Breast epithelium (tissue), 4 donors: ENCODE data around the gene GRIK3. TPM values are rescaled to one million over a fixed set of nuclear protein-coding genes. Genes with fewer than 3 reads are reported as not detected.

Experiments
- DNase-seq, 2 donors: peaks; one replicate each; pipeline ENCODE4 v3.0.0-alpha.2; 2019; ENCODE audit warnings: low spot score in 2 of 2
- H3K27ac ChIP-seq, 2 donors: fragments of 200-600 bp; sonication (generic) in 1 of 2; one replicate each; pipeline ENCODE4 v1.5.1; 2016 to 2019; ENCODE audit warnings: mild to moderate bottlenecking in 1 of 2
- H3K27me3 ChIP-seq, 2 donors: fragments of 200-600 bp; sonication (generic) in 1 of 2; one replicate each; pipeline versions ENCODE4 v1.5.1 to v1.6.0; 2017 to 2019; ENCODE audit warnings: control low read depth in 1 of 2, mild to moderate bottlenecking in 1 of 2
- H3K36me3 ChIP-seq: fragments of 200-600 bp; one replicate; pipeline ENCODE4 v1.5.1; 2019
- H3K4me1 ChIP-seq, 2 donors: fragments of 200-600 bp; sonication (generic); one replicate each; pipeline ENCODE4 v1.5.1; 2016 to 2019; ENCODE audit warnings: control low read depth in 1 of 2
- H3K4me3 ChIP-seq, 3 donors: fragments of 200-600 bp; sonication (generic); 1 replicate in 2 of 3; 2 replicates in 1 of 3; pipeline ENCODE4 v1.5.1; 2016 to 2019; ENCODE audit warnings: mild to moderate bottlenecking in 3 of 3, moderate library complexity in 2 of 3
- H3K9me3 ChIP-seq, 2 donors: fragments of 200-600 bp; sonication (generic) in 1 of 2; one replicate each; pipeline ENCODE4 v1.5.1; 2016 to 2019; ENCODE audit warnings: control low read depth in 1 of 2
- CTCF ChIP-seq, 3 donors: fragments of 450-650 bp; IDR thresholded peaks; one replicate each; pipeline ENCODE4 v1.5.1; 2016 to 2017; ENCODE audit warnings: antibody characterized with exemption in 3 of 3, mild to moderate bottlenecking in 3 of 3, moderate library complexity in 3 of 3
- POLR2A ChIP-seq: fragments of 450-650 bp; IDR thresholded peaks from one replicate; pipeline ENCODE4 v1.6.1; 2016; ENCODE audit warnings: antibody characterized with exemption, mild to moderate bottlenecking, moderate library complexity
- POLR2AphosphoS5 ChIP-seq, 3 donors: sonication (generic); formaldehyde crosslinking; IDR thresholded peaks; one replicate each; pipeline ENCODE4 v1.6.1; 2017; ENCODE audit warnings: antibody characterized with exemption in 3 of 3
- intact Hi-C: fragments of 100-400 bp; cut with DNase I; formaldehyde crosslinking; loops from one replicate; pipeline ENCODE4 v1.15.1; 2023; ENCODE audit warnings: low total_unique reads
- total RNA-seq, 3 donors: library from RNA; depleted of rRNA; stranded (reverse); fragments of >200 nt; gene quantifications; one replicate each; pipeline ENCODE4 v1.1.0, GENCODE V29; 2016

GRIK3 gene
- total RNA-seq, 3 donors from 2014 or later = under 0.01 to 10.0 (median 4.6) TPM

GRCh38 chr1:37010011-37010410 lies 24.3 kb downstream of the GRIK3 start:
- H3K27ac ChIP-seq = no peak overlapping the region
- H3K4me3 ChIP-seq = no peak overlapping the region
- intact Hi-C loops = no loop called here
- H3K9me3 ChIP-seq = no peaks in the 10 kb centered on the region
- TF ChIP-seq POLR2A (no peak), POLR2AphosphoS5 (IDR thresholded peaks at IDR 0.05) (no peak), CTCF (IDR thresholded peaks at IDR 0.05) (no peak)
- no peaks in the 10 kb centered on the region for H3K27me3 ChIP-seq
- no peaks in the 10 kb centered on the region for H3K36me3 ChIP-seq
- DNase-seq = no peak
- H3K4me1 ChIP-seq = no peaks in the 10 kb centered on the region

DNA sequence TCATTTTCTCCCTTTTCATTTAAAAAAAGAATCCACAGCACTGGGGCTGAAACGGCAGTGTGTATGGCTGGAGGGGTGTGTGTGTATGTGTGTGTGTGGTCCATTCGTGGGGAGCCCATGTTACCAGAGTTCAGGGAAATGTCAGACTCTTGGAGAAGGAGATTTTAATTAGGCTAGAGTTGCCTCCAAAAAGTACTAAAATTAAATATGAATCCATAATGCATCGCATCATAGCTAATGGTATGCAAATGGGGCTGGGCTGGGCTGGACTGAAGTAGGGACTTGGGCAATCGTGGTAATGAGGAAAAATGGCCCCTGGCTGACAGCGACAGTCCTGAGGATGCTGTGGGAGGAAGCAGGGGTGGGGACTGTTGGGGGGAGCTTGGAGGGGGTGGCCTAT lies 24.8 kb downstream of the GRIK3 start:
- Histone ChIP-seq H3K27me3 (no peaks in the 10 kb centered on the region), H3K9me3 (no peaks in the 10 kb centered on the region), H3K4me3 (no peak overlapping the region), H3K4me1 (no peaks in the 10 kb centered on the region), H3K27ac (no peak overlapping the region), H3K36me3 (no peaks in the 10 kb centered on the region)
- DNase-seq = no peak
- intact Hi-C loops = no loop called here
- TF ChIP-seq POLR2AphosphoS5 (IDR thresholded peaks at IDR 0.05) = no peak
- TF ChIP-seq CTCF (IDR thresholded peaks at IDR 0.05) = no peak
- no peak for TF ChIP-seq POLR2A

DNA sequence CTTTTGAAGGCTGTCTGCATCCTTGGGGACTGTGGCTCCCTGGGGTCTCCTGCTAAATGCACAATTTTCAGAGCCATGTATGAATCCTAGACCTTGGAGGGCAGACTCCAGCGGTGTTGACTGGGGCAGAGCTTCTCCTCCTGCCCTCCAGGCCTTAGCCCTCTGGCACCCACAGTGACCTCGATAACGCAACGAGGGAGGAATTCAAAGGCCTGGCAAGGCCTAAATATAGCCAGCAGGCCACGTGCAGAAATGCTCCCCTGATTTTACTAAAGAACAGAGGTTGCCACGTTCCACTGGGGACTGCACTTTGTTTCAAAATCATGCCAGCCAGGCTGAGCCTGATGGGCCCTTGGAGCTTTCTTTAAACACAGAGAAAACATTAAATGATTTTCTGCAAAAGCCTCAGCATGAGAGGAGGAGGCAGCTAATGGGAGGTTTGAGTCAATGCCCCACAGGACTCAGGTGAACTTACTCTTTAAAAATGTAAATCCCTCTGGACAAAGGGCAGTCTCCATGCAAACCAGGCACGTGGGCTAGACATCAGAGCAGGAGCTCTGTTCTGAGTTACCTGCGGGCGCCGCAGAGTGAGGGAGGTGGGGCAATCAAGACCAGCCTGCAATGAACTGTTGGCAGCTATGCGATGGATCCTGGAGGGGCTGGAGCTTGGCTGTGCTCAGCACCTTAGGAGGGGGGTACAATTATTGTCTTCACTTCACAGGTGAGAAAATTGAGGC lies 28.0 kb downstream of the GRIK3 start:
- DNase-seq = no peak
- intact Hi-C loops = no loop called here
- H3K4me3 ChIP-seq = no peak overlapping the region
- H3K36me3 ChIP-seq = no peaks in the 10 kb centered on the region
- no peaks in the 10 kb centered on the region for H3K9me3 ChIP-seq
- no peaks in the 10 kb centered on the region for H3K27me3 ChIP-seq
- TF ChIP-seq POLR2A = no peak
- no peak for TF ChIP-seq CTCF (IDR thresholded peaks at IDR 0.05)
- no peak for TF ChIP-seq POLR2AphosphoS5 (IDR thresholded peaks at IDR 0.05)
- no peaks in the 10 kb centered on the region for H3K4me1 ChIP-seq
- no peak overlapping the region for H3K27ac ChIP-seq

- Histone ChIP-seq H3K9me3 (no peaks in the 10 kb centered on the region), H3K27me3 (no peaks in the 10 kb centered on the region), H3K4me3 (no peak overlapping the region), H3K27ac (no peak overlapping the region), H3K36me3 (no peaks in the 10 kb centered on the region), H3K4me1 (no peaks in the 10 kb centered on the region)
- no peak for DNase-seq
- intact Hi-C loops = no loop called here
- TF ChIP-seq POLR2A (no peak), CTCF (IDR thresholded peaks at IDR 0.05) (no peak), POLR2AphosphoS5 (IDR thresholded peaks at IDR 0.05) (no peak)
Measured at GRCh38 chr1:37002898-37003297, 31.4 kb downstream of the GRIK3 start.

DNA sequence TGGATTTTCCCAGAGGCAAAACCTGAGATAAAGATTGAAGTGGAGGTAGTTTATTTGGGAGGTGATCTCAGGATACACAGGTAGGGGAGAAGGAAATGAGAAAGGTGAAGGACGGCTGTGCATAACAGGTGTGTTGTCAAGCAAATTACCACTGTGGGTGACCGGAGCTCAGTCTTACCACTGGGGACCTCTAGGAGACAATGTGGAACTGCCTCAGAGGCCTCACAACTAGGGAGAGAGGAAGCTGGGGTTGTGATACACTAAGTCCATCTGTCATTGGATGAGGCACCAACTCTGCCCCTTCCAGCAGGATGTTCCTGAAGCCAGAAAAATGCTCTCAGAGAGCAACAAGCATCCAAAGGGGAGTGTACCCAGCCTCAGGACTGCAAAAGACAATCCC lies 32.6 kb downstream of the GRIK3 start:
- TF ChIP-seq POLR2A = no peak
- TF ChIP-seq CTCF (IDR thresholded peaks at IDR 0.05) = no peak
- no peak for TF ChIP-seq POLR2AphosphoS5 (IDR thresholded peaks at IDR 0.05)
- Histone ChIP-seq H3K36me3 (no peaks in the 10 kb centered on the region), H3K9me3 (no peaks in the 10 kb centered on the region), H3K4me1 (no peaks in the 10 kb centered on the region), H3K27ac (no peak overlapping the region), H3K4me3 (no peak overlapping the region), H3K27me3 (no peaks in the 10 kb centered on the region)
- DNase-seq = no peak
- intact Hi-C loops = no loop called here
